Measurements from ENCODE around the gene PBX3.

Gene PBX3

GRCh38 chr9:125971050-125971449, 223.9 kb downstream of the PBX3 start:
- Mint-ChIP-seq H3K4me1 (peaks cover 14% of the 10 kb centered on the region), H3K9me3 (peaks cover 17% of the 10 kb centered on the region), H3K4me3 (no peak overlapping the region), H3K27ac (no peak overlapping the region), H3K27me3 (ENCODE audit: low read depth, poor library complexity) (peaks cover 9% of the 10 kb centered on the region), H3K36me3 (ENCODE audit: low read depth) (no peaks in the 10 kb centered on the region)
- no peak for DNase-seq
- no peak for TF ChIP-seq CTCF (IDR thresholded peaks at IDR 0.05)

- H3K4me1 Mint-ChIP-seq: peaks cover 2% of the 10 kb centered on the region
- H3K9me3 Mint-ChIP-seq: peaks cover 26% of the 10 kb centered on the region
- peaks cover 9% of the 10 kb centered on the region for H3K27me3 Mint-ChIP-seq (ENCODE audit: low read depth, poor library complexity)
- no peaks in the 10 kb centered on the region for H3K36me3 Mint-ChIP-seq (ENCODE audit: low read depth)
- DNase-seq: no peak
- H3K27ac Mint-ChIP-seq: no peak overlapping the region
- no peak for TF ChIP-seq CTCF (IDR thresholded peaks at IDR 0.05)
- H3K4me3 Mint-ChIP-seq: no peak overlapping the region
These were observed 225.0 kb downstream of the PBX3 start for GRCh38 chr9:125972012-125972729.

GRCh38 chr9:125973547-125973946, 226.4 kb downstream of the PBX3 start:
- no peak for DNase-seq
- no peaks in the 10 kb centered on the region for H3K4me1 Mint-ChIP-seq
- H3K27me3 Mint-ChIP-seq (ENCODE audit: low read depth, poor library complexity): peaks cover 9% of the 10 kb centered on the region
- H3K36me3 Mint-ChIP-seq (ENCODE audit: low read depth): no peaks in the 10 kb centered on the region
- H3K27ac Mint-ChIP-seq: no peak overlapping the region
- no peak for TF ChIP-seq CTCF (IDR thresholded peaks at IDR 0.05)
- H3K9me3 Mint-ChIP-seq: peaks cover 38% of the 10 kb centered on the region
- H3K4me3 Mint-ChIP-seq: no peak overlapping the region

DNA sequence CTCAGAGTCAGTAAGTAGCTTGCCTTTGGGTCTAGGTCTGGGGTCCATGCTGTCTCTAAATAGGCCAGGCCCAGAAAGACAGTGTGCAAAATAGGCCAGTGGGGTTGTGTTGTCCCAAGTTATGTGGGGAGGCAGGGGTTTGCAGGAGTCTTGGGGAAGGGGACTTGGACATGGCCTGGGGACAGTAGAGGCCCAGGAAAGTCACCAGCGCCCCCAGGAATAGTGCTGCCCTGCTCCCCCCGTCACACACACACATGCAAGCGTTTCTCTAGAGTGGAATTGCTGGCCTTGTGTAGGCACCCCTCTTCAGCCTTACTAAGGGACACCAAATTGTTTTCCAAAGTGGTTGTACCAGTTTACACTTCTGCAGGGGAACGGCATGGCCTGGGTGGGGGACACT, 227.5 kb downstream of the PBX3 start:
- Mint-ChIP-seq H3K9me3 (peaks cover 47% of the 10 kb centered on the region), H3K27me3 (ENCODE audit: low read depth, poor library complexity) (peaks cover 9% of the 10 kb centered on the region), H3K27ac (no peak overlapping the region), H3K36me3 (ENCODE audit: low read depth) (peaks cover 4% of the 10 kb centered on the region), H3K4me3 (no peak overlapping the region), H3K4me1 (no peaks in the 10 kb centered on the region)
- no peak for TF ChIP-seq CTCF (IDR thresholded peaks at IDR 0.05)
- DNase-seq: no peak

GRCh38 chr9:125977223-125977622, 230.1 kb downstream of the PBX3 start:
- peaks cover 15% of the 10 kb centered on the region for H3K27me3 Mint-ChIP-seq (ENCODE audit: low read depth, poor library complexity)
- DNase-seq: no peak
- peaks cover 7% of the 10 kb centered on the region for H3K36me3 Mint-ChIP-seq (ENCODE audit: low read depth)
- H3K9me3 Mint-ChIP-seq: peaks cover 62% of the 10 kb centered on the region
- H3K4me1 Mint-ChIP-seq: no peaks in the 10 kb centered on the region
- no peak for TF ChIP-seq CTCF (IDR thresholded peaks at IDR 0.05)
- H3K27ac Mint-ChIP-seq: no peak overlapping the region
- H3K4me3 Mint-ChIP-seq: no peak overlapping the region

DNA sequence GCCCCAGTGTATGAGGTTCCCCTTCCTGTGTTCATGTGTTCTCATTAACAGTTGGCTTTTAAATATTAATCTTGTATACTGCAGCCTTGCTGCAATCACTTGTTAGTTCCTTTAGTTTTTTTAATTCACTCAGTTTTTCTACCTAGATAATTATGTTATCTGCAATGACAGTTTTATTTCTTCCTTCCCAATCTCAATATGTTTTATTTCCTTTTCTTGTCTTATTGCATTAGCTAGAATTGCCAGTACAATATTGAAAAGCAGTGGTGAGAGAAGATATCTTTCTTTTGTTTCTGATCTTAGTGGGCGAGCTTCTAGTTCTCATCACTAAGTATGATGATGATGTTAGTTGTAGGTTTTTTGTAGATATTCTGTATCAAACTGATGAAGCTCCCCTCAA, 232.2 kb downstream of the PBX3 start:
- DNase-seq: no peak
- TF ChIP-seq CTCF (IDR thresholded peaks at IDR 0.05): no peak
- peaks cover 7% of the 10 kb centered on the region for H3K36me3 Mint-ChIP-seq (ENCODE audit: low read depth)
- peaks cover 56% of the 10 kb centered on the region for H3K9me3 Mint-ChIP-seq
- no peak overlapping the region for H3K27ac Mint-ChIP-seq
- H3K4me1 Mint-ChIP-seq: no peaks in the 10 kb centered on the region
- no peak overlapping the region for H3K4me3 Mint-ChIP-seq
- H3K27me3 Mint-ChIP-seq (ENCODE audit: low read depth, poor library complexity): peaks cover 14% of the 10 kb centered on the region

All from nephron progenitor cell (in vitro differentiated cells).